Hematopoietic multipotent progenitor cell treated with erythropoietin and hydrocortisone succinate and interleukin-3 and kit ligand, for 8 days (in vitro differentiated cells): ENCODE measurements around the gene NT5C1B.

Source experiments
- DNase-seq: peaks from one replicate; pipeline ENCODE4 v3.0.0-alpha.2; 2015

The NT5C1B gene

DNA sequence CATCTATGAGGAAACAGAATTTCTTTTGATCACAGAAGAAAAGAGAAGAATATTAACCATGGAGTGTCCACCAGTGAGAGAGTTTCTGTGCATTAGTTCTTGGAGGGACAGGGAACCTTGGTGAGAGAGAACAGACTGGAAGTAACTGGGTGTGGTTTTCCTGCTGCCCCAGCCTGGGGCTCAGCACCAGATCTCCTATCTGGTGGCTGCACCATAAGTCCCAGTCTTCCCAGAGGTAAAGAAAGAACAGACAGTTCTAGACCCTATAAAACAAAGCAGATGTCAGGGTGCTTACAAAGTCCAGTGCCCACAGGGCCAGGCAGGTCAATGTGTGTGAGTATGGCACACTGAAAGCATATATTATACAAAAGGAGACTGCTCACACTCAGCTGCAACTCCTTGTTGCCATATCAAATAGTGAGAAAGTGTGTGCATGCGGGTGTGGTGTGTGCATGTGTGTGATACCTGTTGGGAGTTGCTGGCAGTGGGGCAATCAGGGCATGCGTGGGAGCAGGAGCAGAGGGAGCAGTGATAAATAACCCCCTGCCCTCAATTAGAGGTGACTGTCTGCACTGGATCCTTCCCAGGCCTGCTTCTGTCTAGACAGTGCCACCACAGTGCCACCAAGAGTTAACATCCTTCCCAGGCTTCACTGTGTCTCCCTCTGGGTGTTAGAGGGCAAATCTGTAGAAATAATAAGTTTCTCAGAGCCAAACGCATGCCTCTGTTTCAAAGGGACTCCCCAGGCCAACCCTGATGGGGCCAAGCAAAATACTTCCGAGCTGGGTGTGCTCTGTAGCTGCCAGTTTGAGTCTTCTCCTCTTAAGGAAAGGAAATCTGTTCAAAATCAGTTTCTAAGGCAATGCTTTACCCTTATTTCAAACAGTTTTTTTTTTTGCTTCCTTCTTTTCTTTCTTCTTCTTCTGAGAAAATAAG is 74.6 kb downstream of the NT5C1B start:
- peak; percentile 17 for DNase-seq
